Neuronal stem cell (in vitro differentiated cells): ENCODE data around the gene HPCAL1.

Experiments used
- DNase-seq: peaks from one replicate; pipeline ENCODE4 v3.0.0-alpha.2; 2013; ENCODE audit warnings: low spot score
- H2AFZ ChIP-seq: one replicate; pipeline ENCODE4 v1.6.1; 2013; ENCODE audit warnings: mild to moderate bottlenecking, low read length, inconsistent platforms
- H2AK5ac ChIP-seq: 2 replicates; pipeline ENCODE4 v1.6.1; 2013; ENCODE audit warnings: low read depth, mild to moderate bottlenecking, inconsistent platforms, low read length, moderate library complexity, mixed read lengths
- H2BK120ac ChIP-seq: 2 replicates; pipeline ENCODE4 v1.6.1; 2013; ENCODE audit warnings: low read depth, mild to moderate bottlenecking, inconsistent platforms, low read length, moderate library complexity, mixed read lengths
- H2BK12ac ChIP-seq: one replicate; pipeline ENCODE4 v1.6.1; 2013; ENCODE audit warnings: low read length, inconsistent platforms
- H2BK15ac ChIP-seq: 2 replicates; pipeline ENCODE4 v1.6.1; 2013; ENCODE audit warnings: mild to moderate bottlenecking, low read length, inconsistent platforms, mixed read lengths
- H2BK5ac ChIP-seq: one replicate; pipeline ENCODE4 v1.6.1; 2013; ENCODE audit warnings: inconsistent platforms, mild to moderate bottlenecking, low read length, moderate library complexity
- H3K14ac ChIP-seq: one replicate; pipeline ENCODE4 v1.6.1; 2013; ENCODE audit warnings: low read length, inconsistent platforms
- H3K18ac ChIP-seq: 2 replicates; pipeline ENCODE4 v1.6.1; 2013; ENCODE audit warnings: low read length, inconsistent platforms
- H3K23ac ChIP-seq: 2 replicates; pipeline ENCODE4 v1.6.1; 2013; ENCODE audit warnings: low read depth, mild to moderate bottlenecking, mixed read lengths, low read length, inconsistent platforms; ENCODE audit not compliant: poor library complexity
- H3K27ac ChIP-seq: replicated peaks from 3 replicates; pipeline ENCODE4 v1.5.1; 2013; ENCODE audit warnings: low read length, inconsistent platforms
- H3K27me3 ChIP-seq, 3 experiments: 2 replicates each; pipeline ENCODE4 v1.6.1; 2013; ENCODE audit warnings: low read length in 3 of 3, mild to moderate bottlenecking in 2 of 3, inconsistent platforms in 1 of 3, low read depth in 1 of 3, mixed read lengths in 1 of 3, moderate library complexity in 1 of 3; ENCODE audit not compliant: control insufficient read depth in 3 of 3, insufficient read depth in 3 of 3
- H3K36me3 ChIP-seq, 2 donors: replicated peaks in 1 of 2; 2 replicates each; pipeline ENCODE4 v1.6.1; 2013; ENCODE audit warnings: low read length in 2 of 2; ENCODE audit not compliant: control insufficient read depth in 2 of 2, insufficient read depth in 2 of 2
- H3K4ac ChIP-seq: 2 replicates; pipeline ENCODE4 v1.6.1; 2013; ENCODE audit warnings: inconsistent platforms, mild to moderate bottlenecking, low read length, moderate library complexity
- H3K4me1 ChIP-seq, 2 donors: 1 replicate in 1 of 2; 2 replicates in 1 of 2; pipeline ENCODE4 v1.6.1; 2013; ENCODE audit warnings: low read length in 2 of 2, low read depth in 1 of 2; ENCODE audit not compliant: control insufficient read depth in 2 of 2, insufficient read depth in 1 of 2
- H3K4me2 ChIP-seq: one replicate; pipeline ENCODE4 v1.6.1; 2013; ENCODE audit warnings: mild to moderate bottlenecking, low read length, inconsistent platforms; ENCODE audit not compliant: insufficient read depth, poor library complexity, severe bottlenecking
- H3K4me3 ChIP-seq, 2 donors: 2 replicates each; pipeline ENCODE4 v1.5.1; 2013; ENCODE audit warnings: low read length in 2 of 2, mild to moderate bottlenecking in 2 of 2, inconsistent platforms in 1 of 2, moderate library complexity in 1 of 2
- H3K79me1 ChIP-seq: one replicate; pipeline ENCODE4 v1.6.1; 2013; ENCODE audit warnings: low read depth, mild to moderate bottlenecking, inconsistent platforms, low read length, moderate library complexity
- H3K9ac ChIP-seq: one replicate; pipeline ENCODE4 v1.6.1; 2013; ENCODE audit warnings: mild to moderate bottlenecking, low read depth, low read length, inconsistent platforms; ENCODE audit not compliant: poor library complexity
- H3K9me3 ChIP-seq, 2 donors: replicated peaks in 1 of 2; 2 replicates each; pipeline versions ENCODE3 to v1.6.1; 2013; ENCODE audit warnings: low read length in 2 of 2, mild to moderate bottlenecking in 2 of 2, inconsistent platforms in 1 of 2, low read depth in 1 of 2, mixed read lengths in 1 of 2, moderate library complexity in 1 of 2; ENCODE audit not compliant: control insufficient read depth in 2 of 2, insufficient read depth in 1 of 2
- H4K8ac ChIP-seq: one replicate; pipeline ENCODE4 v1.6.1; 2013; ENCODE audit warnings: low read depth, mild to moderate bottlenecking, inconsistent platforms, low read length, moderate library complexity
- H4K91ac ChIP-seq: one replicate; pipeline ENCODE4 v1.6.1; 2013; ENCODE audit warnings: low read length, low read depth, mild to moderate bottlenecking, inconsistent platforms; ENCODE audit not compliant: poor library complexity
- WGBS, 2 donors: extraction: QIAGEN DNeasy Blood & Tissue Kit; methylation state at CpG; one replicate each; pipeline ENCODE4 v1.1.7; 2013; ENCODE audit warnings: missing lambda C conversion rate in 2 of 2, mixed read lengths in 1 of 2; ENCODE audit not compliant: insufficient read length in 2 of 2, insufficient replicate concordance in 1 of 2; ENCODE audit errors: extremely low coverage in 2 of 2; 5-methylcytosine and 5-hydroxymethylcytosine counted together

The HPCAL1 gene

DNA sequence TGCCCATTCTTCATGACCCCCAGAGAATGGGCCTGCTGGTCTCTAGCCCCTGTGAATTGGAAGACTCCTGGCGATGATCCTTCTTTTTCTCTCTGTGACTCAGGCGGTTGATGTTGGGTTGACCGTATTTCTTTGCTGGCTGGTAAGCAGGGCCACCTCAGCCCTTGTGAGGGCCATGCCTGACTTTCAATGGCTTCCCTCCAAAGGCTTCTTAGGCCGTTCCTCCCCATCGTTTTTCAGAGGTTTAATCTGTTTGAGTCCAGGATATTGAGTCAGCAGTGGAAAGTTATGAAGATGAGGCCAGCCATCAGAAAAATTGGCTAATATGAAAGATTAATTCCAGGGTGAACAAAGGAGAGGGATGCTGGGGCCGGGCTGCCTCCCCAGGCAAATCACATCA lies 13.6 kb downstream of the HPCAL1 start:
- no peak for DNase-seq
- H3K27me3 ChIP-seq: no peaks in the 10 kb centered on the region
- H4K8ac ChIP-seq: no peak overlapping the region
- no peak overlapping the region for H4K91ac ChIP-seq
- no peak overlapping the region for H3K18ac ChIP-seq
- peaks cover 5% of the 10 kb centered on the region for H3K79me1 ChIP-seq
- no peak overlapping the region for H3K9ac ChIP-seq
- H3K4me3 ChIP-seq: no peak overlapping the region
- no peak overlapping the region for H2AK5ac ChIP-seq
- H2BK12ac ChIP-seq: no peak overlapping the region
- WGBS, 2 donors: no CpG with 5 or more reads among the region's 6 CpGs
- no peak overlapping the region for H3K23ac ChIP-seq
- no peak overlapping the region for H2BK15ac ChIP-seq
- no peak overlapping the region for H3K27ac ChIP-seq
- H3K4me2 ChIP-seq: no peak overlapping the region
- peaks cover 0 to 2% of the 10 kb centered on the region in 2 donors for H3K36me3 ChIP-seq
- H3K4me1 ChIP-seq: no peaks in the 10 kb centered on the region
- H2BK5ac ChIP-seq: no peak overlapping the region
- no peak overlapping the region for H2BK120ac ChIP-seq
- H3K4ac ChIP-seq: no peak overlapping the region
- no peak overlapping the region for H2AFZ ChIP-seq
- no peak overlapping the region for H3K14ac ChIP-seq
- peaks cover 5 to 6% of the 10 kb centered on the region in 2 donors for H3K9me3 ChIP-seq

GRCh38 chr2:10316860-10317259 lies 14.2 kb downstream of the HPCAL1 start:
- Histone ChIP-seq H3K4me2 (no peak overlapping the region), H3K9ac (no peak overlapping the region), H2BK5ac (no peak overlapping the region), H2BK120ac (no peak overlapping the region), H3K27me3 (no peaks in the 10 kb centered on the region), H3K27ac (no peak overlapping the region), H3K14ac (no peak overlapping the region), H3K4me1 (no peaks in the 10 kb centered on the region), H3K79me1 (peaks cover 4% of the 10 kb centered on the region), H2BK12ac (no peak overlapping the region), H2BK15ac (no peak overlapping the region), H3K23ac (no peak overlapping the region), H2AK5ac (no peak overlapping the region), H3K4ac (no peak overlapping the region), H3K4me3 (no peak overlapping the region), H4K91ac (no peak overlapping the region), H4K8ac (no peak overlapping the region), H2AFZ (no peak overlapping the region), H3K36me3 (peaks cover 0 to under 1% of the 10 kb centered on the region in 2 donors), H3K18ac (no peak overlapping the region), H3K9me3 (peaks cover 5 to 6% of the 10 kb centered on the region in 2 donors)
- no peak for DNase-seq
- no CpG with 5 or more reads among the region's 7 CpGs for WGBS, 2 donors

GRCh38 chr2:10317646-10318045 lies 14.9 kb downstream of the HPCAL1 start:
- H3K9me3 ChIP-seq: peaks cover 3 to 14% of the 10 kb centered on the region in 2 donors
- H3K14ac ChIP-seq: no peak overlapping the region
- H3K4me3 ChIP-seq: no peak overlapping the region
- no CpG with 5 or more reads among the region's 5 CpGs for WGBS, 2 donors
- no peak overlapping the region for H4K91ac ChIP-seq
- H3K18ac ChIP-seq: no peak overlapping the region
- no peak overlapping the region for H3K23ac ChIP-seq
- no peak overlapping the region for H2AFZ ChIP-seq
- no peaks in the 10 kb centered on the region for H3K79me1 ChIP-seq
- H3K4ac ChIP-seq: no peak overlapping the region
- no peak overlapping the region for H4K8ac ChIP-seq
- H3K4me1 ChIP-seq: no peaks in the 10 kb centered on the region
- no peak overlapping the region for H2BK5ac ChIP-seq
- H3K36me3 ChIP-seq: no peaks in the 10 kb centered on the region
- H2BK12ac ChIP-seq: no peak overlapping the region
- DNase-seq: no peak
- H3K27ac ChIP-seq: no peak overlapping the region
- H3K27me3 ChIP-seq: no peaks in the 10 kb centered on the region
- no peak overlapping the region for H2BK120ac ChIP-seq
- no peak overlapping the region for H2BK15ac ChIP-seq
- no peak overlapping the region for H2AK5ac ChIP-seq
- no peak overlapping the region for H3K9ac ChIP-seq
- H3K4me2 ChIP-seq: no peak overlapping the region

- Histone ChIP-seq H3K4me1 (no peaks in the 10 kb centered on the region), H3K18ac (no peak overlapping the region), H2AFZ (no peak overlapping the region), H3K4me2 (no peak overlapping the region), H3K79me1 (no peaks in the 10 kb centered on the region), H3K4ac (no peak overlapping the region), H2BK5ac (no peak overlapping the region), H2BK120ac (no peak overlapping the region), H3K23ac (no peak overlapping the region), H2BK15ac (no peak overlapping the region), H4K8ac (no peak overlapping the region), H3K9ac (no peak overlapping the region), H3K9me3 (peaks cover 7 to 21% of the 10 kb centered on the region in 2 donors), H3K14ac (no peak overlapping the region), H3K27ac (no peak overlapping the region), H2BK12ac (no peak overlapping the region), H3K4me3 (no peak overlapping the region), H3K36me3 (no peaks in the 10 kb centered on the region), H2AK5ac (no peak overlapping the region), H4K91ac (no peak overlapping the region), H3K27me3 (no peaks in the 10 kb centered on the region)
- no CpG with 5 or more reads among the region's 13 CpGs for WGBS, 2 donors
- DNase-seq: no peak
Observed at GRCh38 chr2:10318345-10318744, 15.6 kb downstream of the HPCAL1 start.
